GM12872 (cell line): Measurements from ENCODE around the gene SLC15A5.

Experiments
- TF ChIP-seq, protein P1 (sequence below): IDR thresholded peaks from 3 replicates; pipeline ENCODE4 v1.5.1; 2011; ENCODE audit warnings: low read depth, mild to moderate bottlenecking, low read length, moderate library complexity; ENCODE audit not compliant: insufficient read depth

The SLC15A5 gene

DNA sequence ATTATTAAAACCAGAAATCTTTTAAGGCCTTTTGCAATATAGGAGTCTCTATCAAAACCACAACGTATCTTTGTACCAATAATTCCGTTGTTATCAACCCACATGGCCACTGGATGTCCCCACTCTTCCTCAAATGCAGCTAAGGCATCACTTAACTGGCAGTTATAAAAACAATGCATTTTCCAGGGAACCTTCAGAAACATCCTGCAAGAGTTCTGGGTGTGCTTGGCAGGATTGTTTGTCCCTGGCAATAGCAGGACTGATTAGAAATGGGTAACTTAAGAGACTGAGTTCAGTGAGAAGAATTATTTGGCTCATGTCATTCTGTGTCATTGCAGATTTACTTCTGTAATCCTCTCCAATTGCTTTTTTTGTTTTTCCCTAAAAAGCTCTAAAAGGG is 112.0 kb downstream of the SLC15A5 start:
- TF ChIP-seq, protein P1, sequence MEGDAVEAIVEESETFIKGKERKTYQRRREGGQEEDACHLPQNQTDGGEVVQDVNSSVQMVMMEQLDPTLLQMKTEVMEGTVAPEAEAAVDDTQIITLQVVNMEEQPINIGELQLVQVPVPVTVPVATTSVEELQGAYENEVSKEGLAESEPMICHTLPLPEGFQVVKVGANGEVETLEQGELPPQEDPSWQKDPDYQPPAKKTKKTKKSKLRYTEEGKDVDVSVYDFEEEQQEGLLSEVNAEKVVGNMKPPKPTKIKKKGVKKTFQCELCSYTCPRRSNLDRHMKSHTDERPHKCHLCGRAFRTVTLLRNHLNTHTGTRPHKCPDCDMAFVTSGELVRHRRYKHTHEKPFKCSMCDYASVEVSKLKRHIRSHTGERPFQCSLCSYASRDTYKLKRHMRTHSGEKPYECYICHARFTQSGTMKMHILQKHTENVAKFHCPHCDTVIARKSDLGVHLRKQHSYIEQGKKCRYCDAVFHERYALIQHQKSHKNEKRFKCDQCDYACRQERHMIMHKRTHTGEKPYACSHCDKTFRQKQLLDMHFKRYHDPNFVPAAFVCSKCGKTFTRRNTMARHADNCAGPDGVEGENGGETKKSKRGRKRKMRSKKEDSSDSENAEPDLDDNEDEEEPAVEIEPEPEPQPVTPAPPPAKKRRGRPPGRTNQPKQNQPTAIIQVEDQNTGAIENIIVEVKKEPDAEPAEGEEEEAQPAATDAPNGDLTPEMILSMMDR = peak; percentile 42; the same call in 2 of the 3 replicates

DNA sequence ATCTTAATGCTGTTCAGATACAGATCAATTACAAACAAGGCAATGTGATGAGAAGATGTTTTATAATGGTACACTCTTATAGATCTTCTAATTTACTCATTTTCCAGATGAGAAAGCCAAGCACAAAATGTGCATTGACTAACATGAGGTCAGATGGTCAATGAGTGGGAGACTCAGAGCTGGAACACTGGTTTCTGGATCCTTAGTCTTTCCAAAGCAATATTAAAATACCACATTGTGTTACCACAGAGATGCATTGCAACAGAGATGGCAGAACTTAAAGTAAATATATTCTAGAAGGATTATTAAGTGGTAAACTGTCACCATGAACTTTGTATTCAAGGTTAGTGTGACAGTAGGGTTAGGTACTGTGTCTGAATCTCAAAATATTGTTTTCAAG is 113.6 kb downstream of the SLC15A5 start:
- TF ChIP-seq, protein P1 = no peak

DNA sequence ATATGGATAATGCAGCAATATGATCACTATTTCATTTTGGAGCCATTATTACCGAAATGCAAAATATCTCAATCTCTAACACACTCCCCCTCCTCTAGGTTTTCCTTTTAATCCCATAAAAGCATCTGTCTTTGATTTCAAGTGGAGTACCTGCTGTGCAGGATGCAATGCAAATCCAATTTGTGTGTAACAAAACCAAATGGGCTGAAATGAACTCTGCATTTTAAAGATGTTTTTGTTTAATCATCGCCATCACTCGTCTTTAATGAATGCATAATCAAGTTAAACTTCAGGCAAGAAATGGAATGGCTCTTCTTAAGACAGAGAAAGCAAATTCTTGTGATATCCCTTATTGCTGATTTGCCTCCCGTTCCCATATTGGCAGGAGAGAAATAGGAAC is 114.3 kb downstream of the SLC15A5 start:
- TF ChIP-seq, protein P1 = no peak

DNA sequence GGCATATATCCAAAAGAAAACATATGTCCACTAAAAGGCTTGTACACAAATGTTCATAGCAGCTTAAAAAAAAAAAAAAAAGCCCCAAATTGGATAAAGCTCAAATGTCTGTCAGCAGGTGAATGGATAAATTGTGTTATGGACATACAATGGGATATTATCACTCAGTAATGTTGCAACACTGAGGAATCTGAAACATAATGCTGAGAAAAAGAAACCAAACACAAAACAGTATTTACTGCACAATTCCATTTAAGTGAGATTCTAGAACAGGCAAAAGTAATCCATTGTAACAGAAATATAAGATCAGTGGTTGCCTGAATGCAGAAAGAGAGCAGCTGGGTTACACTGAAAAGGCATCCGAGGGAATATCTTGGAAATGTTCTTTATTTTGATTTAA is 117.9 kb downstream of the SLC15A5 start:
- TF ChIP-seq, protein P1 = no peak

DNA sequence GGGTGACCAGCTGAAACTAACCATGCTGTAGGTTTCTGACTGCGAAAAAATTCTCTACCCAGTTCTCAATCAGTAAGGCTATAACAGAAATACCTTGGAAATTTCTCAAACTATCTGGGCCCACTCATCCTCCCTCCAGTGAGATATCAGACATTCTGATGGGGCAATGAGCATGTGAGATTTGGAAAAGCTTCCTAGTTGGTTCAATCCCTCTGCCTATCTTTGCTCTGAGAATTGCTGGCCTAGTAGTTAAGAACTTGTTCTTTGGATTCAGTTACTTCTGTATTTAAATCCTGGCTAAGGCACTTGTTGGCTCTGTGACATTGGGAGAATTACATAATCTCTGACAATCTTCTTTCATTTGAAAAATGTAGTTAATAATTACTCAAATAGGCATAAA is 119.4 kb downstream of the SLC15A5 start:
- TF ChIP-seq, protein P1 = no peak

DNA sequence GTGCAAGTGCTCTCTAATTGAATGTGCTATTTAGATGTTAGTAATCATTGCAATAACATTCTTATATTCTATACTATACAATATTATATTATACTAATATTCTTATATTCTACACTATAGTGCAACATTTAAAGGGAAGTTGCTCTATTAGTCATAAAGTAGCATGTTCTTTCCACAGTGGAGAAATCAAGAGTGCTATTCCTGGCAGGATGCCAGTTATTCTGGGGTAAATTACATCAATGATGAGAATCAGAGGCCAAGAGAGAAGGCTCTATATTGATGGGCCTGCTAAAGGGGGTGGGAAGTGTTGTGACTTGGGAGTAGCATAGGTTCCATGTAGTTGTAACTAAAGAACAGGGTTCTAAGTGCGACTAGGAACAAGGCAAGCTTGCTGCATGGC is 121.5 kb downstream of the SLC15A5 start:
- TF ChIP-seq, protein P1 = no peak

DNA sequence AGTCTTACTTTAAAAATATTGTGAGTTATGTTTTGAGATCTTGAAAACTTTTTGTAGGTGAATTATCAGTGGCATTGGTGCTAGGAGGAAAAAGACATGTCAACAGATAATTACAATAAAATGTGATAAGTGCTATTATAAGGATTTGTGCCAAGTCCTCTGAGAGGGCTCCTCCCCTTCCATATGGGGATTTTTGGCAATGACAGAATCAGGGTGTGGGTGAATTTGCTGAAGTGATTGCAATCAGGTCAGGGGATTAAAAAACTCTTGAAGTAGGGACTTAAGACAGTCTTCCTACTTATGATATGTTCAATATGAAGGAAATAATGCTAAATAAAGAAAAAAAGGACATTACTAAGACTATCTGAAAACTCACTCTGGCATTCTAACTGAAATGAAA is 122.5 kb downstream of the SLC15A5 start:
- TF ChIP-seq, protein P1 = no peak
